SK-N-DZ (cell line): Measurements from ENCODE around the gene ZNF793.

Experiments
- DNase-seq: peaks from one replicate; pipeline ENCODE4 v3.0.0-alpha.2; 2015; ENCODE audit warnings: low spot score

Gene ZNF793

GRCh38 chr19:37564624-37565369 lies 58.1 kb downstream of the ZNF793 start:
- no peak for DNase-seq

- DNase-seq = no peak
Measured at GRCh38 chr19:37565370-37565669, 58.6 kb downstream of the ZNF793 start.

- DNase-seq = no peak
Measured at GRCh38 chr19:37572203-37572602, 65.5 kb downstream of the ZNF793 start.

GRCh38 chr19:37583340-37583739 lies 76.6 kb downstream of the ZNF793 start:
- DNase-seq = no peak
